ENCODE measurements around the gene FOXC2.

The FOXC2 gene

DNA sequence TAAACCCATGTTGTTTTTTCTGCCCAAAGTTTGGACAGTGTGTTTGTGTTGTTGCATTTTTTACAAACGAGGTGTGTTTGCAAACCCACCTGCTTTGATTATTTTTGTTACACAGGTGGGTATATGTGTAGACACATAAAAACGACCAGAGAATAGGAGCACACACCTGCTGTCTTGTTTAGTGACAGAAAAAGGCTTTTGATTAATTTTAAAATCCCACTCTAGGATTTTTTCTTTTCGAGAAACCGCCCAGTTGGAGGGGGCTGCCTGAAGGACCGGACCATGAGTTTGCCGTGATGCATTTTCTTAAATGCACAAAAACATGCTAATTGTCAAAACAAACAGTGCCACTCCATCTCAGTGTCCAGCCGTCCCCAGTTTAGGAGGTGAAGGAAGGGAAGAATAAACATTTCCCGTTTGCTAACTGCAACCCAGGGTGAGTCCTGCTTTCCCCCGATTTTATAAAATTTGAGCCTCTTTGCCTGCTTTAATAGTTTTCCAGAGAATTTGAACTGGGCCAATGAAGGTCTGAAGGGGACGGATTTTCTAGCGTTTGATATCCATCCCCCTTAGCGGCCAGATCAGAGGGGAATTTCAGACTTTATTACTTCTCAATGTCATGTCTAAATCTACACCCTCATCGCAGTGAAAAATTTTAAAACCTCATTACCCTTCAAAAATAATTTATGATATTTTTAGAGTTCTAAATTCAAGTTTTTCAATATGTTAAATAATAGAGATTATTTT, 3.2 kb downstream of the FOXC2 start:
- H3K79me2 ChIP-seq (ENCODE audit: insufficient read depth, low read length): no peaks in the 10 kb centered on the region
- ATAC-seq (ENCODE audit: insufficient read depth, low read depth) (no peak), DNase-seq (no peak)
- no peak overlapping the region for H2AFZ ChIP-seq (ENCODE audit: low read depth, low read length)
- no peak for TF ChIP-seq EZH2 (IDR thresholded peaks at IDR 0.05; ENCODE audit: borderline replicate concordance, low read depth, low read length, severe bottlenecking)
- TF ChIP-seq, protein P1, sequence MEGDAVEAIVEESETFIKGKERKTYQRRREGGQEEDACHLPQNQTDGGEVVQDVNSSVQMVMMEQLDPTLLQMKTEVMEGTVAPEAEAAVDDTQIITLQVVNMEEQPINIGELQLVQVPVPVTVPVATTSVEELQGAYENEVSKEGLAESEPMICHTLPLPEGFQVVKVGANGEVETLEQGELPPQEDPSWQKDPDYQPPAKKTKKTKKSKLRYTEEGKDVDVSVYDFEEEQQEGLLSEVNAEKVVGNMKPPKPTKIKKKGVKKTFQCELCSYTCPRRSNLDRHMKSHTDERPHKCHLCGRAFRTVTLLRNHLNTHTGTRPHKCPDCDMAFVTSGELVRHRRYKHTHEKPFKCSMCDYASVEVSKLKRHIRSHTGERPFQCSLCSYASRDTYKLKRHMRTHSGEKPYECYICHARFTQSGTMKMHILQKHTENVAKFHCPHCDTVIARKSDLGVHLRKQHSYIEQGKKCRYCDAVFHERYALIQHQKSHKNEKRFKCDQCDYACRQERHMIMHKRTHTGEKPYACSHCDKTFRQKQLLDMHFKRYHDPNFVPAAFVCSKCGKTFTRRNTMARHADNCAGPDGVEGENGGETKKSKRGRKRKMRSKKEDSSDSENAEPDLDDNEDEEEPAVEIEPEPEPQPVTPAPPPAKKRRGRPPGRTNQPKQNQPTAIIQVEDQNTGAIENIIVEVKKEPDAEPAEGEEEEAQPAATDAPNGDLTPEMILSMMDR (IDR thresholded peaks at IDR 0.05; ENCODE audit: borderline replicate concordance, extremely low read depth, low read length, poor library complexity, severe bottlenecking): no peak
- no peaks in the 10 kb centered on the region for H3K36me3 ChIP-seq (ENCODE audit: insufficient read depth, low read length)
- no peaks in the 10 kb centered on the region for H4K20me1 ChIP-seq (ENCODE audit: insufficient read depth, low read length)
- H3K9ac ChIP-seq (ENCODE audit: low read depth, low read length): no peak overlapping the region
- H3K4me1 ChIP-seq (ENCODE audit: insufficient read depth, low read length): no peaks in the 10 kb centered on the region
- no peak overlapping the region for H3K4me2 ChIP-seq (ENCODE audit: insufficient read depth, low read length)
- peaks cover 6% of the 10 kb centered on the region for H3K27me3 ChIP-seq (ENCODE audit: insufficient read depth, low read length, poor library complexity)
- H3K27ac ChIP-seq (ENCODE audit: low read length): no peak overlapping the region
- no peaks in the 10 kb centered on the region for H3K9me3 ChIP-seq (ENCODE audit: insufficient read depth, low read length, severe bottlenecking)
- H3K4me3 ChIP-seq (ENCODE audit: low read depth in 1 of 2, low read length in 2 of 2): no peak overlapping the region

DNA sequence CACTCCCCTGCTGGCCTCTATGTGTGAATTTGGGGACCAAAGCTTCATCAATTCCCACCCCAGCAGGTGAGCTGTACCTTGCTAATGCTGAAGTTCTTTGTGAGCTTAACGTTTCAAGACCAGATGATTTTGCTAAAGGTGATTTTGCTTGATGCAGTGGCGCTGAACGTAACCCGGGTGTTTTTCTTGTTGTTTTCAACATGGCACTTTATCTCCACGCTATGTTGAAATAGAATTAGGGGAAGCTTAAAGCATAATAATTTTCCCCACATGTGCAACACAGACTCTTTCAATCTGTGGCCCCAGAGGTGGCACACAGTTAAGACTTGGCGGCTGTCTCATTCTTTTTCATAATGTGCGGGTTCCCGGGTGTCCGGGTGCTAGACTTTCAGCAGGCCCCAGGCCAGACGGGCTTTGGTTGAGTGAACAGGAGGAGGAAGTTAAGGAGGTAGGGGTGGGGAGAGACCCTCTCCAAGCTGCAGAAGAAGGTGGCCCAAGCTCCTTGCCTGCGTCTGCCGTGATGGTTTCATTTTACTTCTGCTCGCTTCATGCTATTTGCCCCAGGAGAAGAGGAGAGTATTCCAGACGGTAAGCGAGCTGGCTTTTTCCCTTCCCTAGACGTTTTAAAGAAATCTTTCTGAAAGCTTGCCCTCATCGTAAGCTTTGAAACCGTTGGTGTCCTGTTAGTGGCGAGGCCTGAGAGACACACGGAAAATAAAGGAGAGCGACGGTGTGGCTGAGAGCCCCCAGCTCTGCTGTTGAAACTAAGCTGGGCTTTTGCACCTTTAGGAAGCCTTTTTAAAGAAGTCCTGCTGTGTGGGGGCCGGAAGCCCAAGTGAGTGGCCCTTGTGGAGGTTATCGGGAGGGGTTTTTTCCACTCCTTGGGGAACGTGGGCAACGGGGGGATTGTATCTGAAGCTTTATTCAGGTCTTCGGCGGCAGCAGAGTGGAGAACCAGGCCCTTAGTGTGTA, 4.2 kb downstream of the FOXC2 start:
- Histone ChIP-seq H3K9ac (ENCODE audit: low read depth, low read length) (no peak overlapping the region), H3K27me3 (ENCODE audit: insufficient read depth, low read length, poor library complexity) (no peaks in the 10 kb centered on the region), H2AFZ (ENCODE audit: low read depth, low read length) (no peak overlapping the region), H3K4me2 (ENCODE audit: insufficient read depth, low read length) (no peak overlapping the region), H3K27ac (ENCODE audit: low read length) (no peak overlapping the region), H3K4me3 (ENCODE audit: low read depth in 1 of 2, low read length in 2 of 2) (no peak overlapping the region), H4K20me1 (ENCODE audit: insufficient read depth, low read length) (no peaks in the 10 kb centered on the region), H3K9me3 (ENCODE audit: insufficient read depth, low read length, severe bottlenecking) (no peaks in the 10 kb centered on the region), H3K4me1 (ENCODE audit: insufficient read depth, low read length) (no peaks in the 10 kb centered on the region), H3K79me2 (ENCODE audit: insufficient read depth, low read length) (no peaks in the 10 kb centered on the region), H3K36me3 (ENCODE audit: insufficient read depth, low read length) (no peaks in the 10 kb centered on the region)
- no peak for TF ChIP-seq EZH2 (IDR thresholded peaks at IDR 0.05; ENCODE audit: borderline replicate concordance, low read depth, low read length, severe bottlenecking)
- TF ChIP-seq, protein P1 (IDR thresholded peaks at IDR 0.05; ENCODE audit: borderline replicate concordance, extremely low read depth, low read length, poor library complexity, severe bottlenecking): no peak
- DNase-seq (no peak), ATAC-seq (ENCODE audit: insufficient read depth, low read depth) (no peak)

DNA sequence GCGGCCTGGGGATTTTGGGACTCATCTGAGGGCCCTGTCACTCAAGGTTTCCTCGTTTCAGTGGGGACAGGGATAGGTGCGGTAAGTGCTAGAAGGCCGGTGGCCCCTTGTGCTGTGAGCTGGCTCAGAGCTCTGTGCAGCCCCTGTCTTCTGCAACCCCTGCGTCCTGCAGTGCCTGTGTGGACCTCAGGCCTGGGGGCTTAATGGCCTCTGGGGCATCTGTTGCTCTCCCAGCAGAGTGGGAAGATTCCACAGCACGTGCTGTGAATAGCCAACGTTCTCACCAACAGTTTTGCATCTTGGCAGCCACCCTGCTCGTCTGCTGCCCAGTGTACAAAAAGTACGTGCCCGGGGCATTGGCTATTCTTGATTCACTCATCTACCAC, 4.9 kb downstream of the FOXC2 start:
- H3K27me3 ChIP-seq (ENCODE audit: insufficient read depth, low read length, poor library complexity): no peaks in the 10 kb centered on the region
- no peak overlapping the region for H2AFZ ChIP-seq (ENCODE audit: low read depth, low read length)
- H3K4me1 ChIP-seq (ENCODE audit: insufficient read depth, low read length): no peaks in the 10 kb centered on the region
- no peak overlapping the region for H3K4me2 ChIP-seq (ENCODE audit: insufficient read depth, low read length)
- H4K20me1 ChIP-seq (ENCODE audit: insufficient read depth, low read length): no peaks in the 10 kb centered on the region
- H3K9me3 ChIP-seq (ENCODE audit: insufficient read depth, low read length, severe bottlenecking): no peaks in the 10 kb centered on the region
- no peak overlapping the region for H3K9ac ChIP-seq (ENCODE audit: low read depth, low read length)
- ATAC-seq (ENCODE audit: insufficient read depth, low read depth) (no peak), DNase-seq (no peak)
- no peak overlapping the region for H3K27ac ChIP-seq (ENCODE audit: low read length)
- no peaks in the 10 kb centered on the region for H3K79me2 ChIP-seq (ENCODE audit: insufficient read depth, low read length)
- TF ChIP-seq, protein P1 (IDR thresholded peaks at IDR 0.05; ENCODE audit: borderline replicate concordance, extremely low read depth, low read length, poor library complexity, severe bottlenecking): no peak
- TF ChIP-seq EZH2 (IDR thresholded peaks at IDR 0.05; ENCODE audit: borderline replicate concordance, low read depth, low read length, severe bottlenecking): no peak
- no peak overlapping the region for H3K4me3 ChIP-seq (ENCODE audit: low read depth in 1 of 2, low read length in 2 of 2)
- no peaks in the 10 kb centered on the region for H3K36me3 ChIP-seq (ENCODE audit: insufficient read depth, low read length)
